ENCODE results near the gene OR2C3.

DNA sequence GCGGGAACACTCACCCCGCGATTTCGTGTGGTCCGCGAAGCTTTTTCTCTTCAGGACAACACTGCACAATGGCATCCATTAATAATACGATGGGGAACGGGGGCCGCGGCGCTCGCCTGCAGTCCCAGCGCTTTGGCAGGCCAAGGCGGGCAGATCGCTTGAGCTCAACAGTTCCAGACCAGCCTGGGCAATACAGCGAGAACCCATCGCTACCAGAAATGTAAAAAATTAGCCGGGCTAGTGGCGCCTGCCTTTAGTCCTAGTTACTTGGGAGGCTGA lies 17.7 kb downstream of the OR2C3 start:
- no peak for TF ChIP-seq POLR2A (IDR thresholded peaks at IDR 0.05)
- no peak for TF ChIP-seq CTCF (IDR thresholded peaks at IDR 0.05)
